T-helper 1 cell treated with Interleukin-12 subunit alpha and Interleukin-12 subunit beta and Interleukin-4 antibody, amounts not matched to agents 30 μg/mL and 1 μg/mL, for 36 hours (primary cell): ENCODE results near the gene MACROH2A1.
A peak's percentile ranks its signal among the peaks of the same experiment; 100 is the strongest.

ENCODE experiments used
- H3K27ac Mint-ChIP-seq: one replicate; pipeline ENCODE4 v1.8.0; 2021; ENCODE audit warnings: mild to moderate bottlenecking, mixed read lengths
- H3K27me3 Mint-ChIP-seq: one replicate; pipeline ENCODE4 v1.8.0; 2021; ENCODE audit warnings: low read depth, mixed read lengths
- H3K36me3 Mint-ChIP-seq: one replicate; pipeline ENCODE4 v1.8.0; 2021; ENCODE audit warnings: low read depth, mixed read lengths
- H3K4me1 Mint-ChIP-seq: one replicate; pipeline ENCODE4 v1.8.0; 2021; ENCODE audit warnings: low read depth, mixed read lengths
- H3K4me3 Mint-ChIP-seq: one replicate; pipeline ENCODE4 v1.8.0; 2021; ENCODE audit warnings: mild to moderate bottlenecking, moderate library complexity, mixed read lengths
- H3K9me3 Mint-ChIP-seq: one replicate; pipeline ENCODE4 v1.8.0; 2021; ENCODE audit warnings: mixed read lengths

Gene MACROH2A1

GRCh38 chr5:135309391-135310327 lies 89.4 kb downstream of the MACROH2A1 start:
- Mint-ChIP-seq H3K27me3 (no peaks in the 10 kb centered on the region), H3K27ac (peak overlapping the region; percentile 63), H3K36me3 (peaks cover 3% of the 10 kb centered on the region), H3K4me3 (peak overlapping the region; percentile 47), H3K4me1 (peaks cover 49% of the 10 kb centered on the region), H3K9me3 (no peaks in the 10 kb centered on the region)

DNA sequence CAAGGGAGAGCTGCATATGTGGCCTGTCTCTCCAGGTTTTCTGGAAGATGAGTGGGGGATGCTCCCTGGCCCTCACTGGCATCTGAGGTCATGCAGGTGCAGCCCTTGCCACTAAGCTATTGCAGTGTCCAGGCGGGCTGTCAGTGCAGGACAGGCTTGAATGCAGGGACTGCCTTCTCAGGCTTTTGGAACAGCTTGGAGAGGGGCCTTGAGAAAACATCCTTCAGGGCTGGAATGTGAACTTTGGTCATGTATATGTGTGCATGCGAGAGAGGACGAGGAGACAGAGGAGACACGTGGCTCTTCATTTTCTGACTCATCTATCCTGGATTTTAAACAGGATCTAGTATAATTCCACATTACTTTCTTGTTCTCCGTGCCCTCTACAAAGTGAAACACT lies 90.3 kb downstream of the MACROH2A1 start:
- no peak overlapping the region for H3K27ac Mint-ChIP-seq
- peaks cover 40% of the 10 kb centered on the region for H3K4me1 Mint-ChIP-seq
- no peaks in the 10 kb centered on the region for H3K36me3 Mint-ChIP-seq
- peaks cover 4% of the 10 kb centered on the region for H3K27me3 Mint-ChIP-seq
- H3K9me3 Mint-ChIP-seq: no peaks in the 10 kb centered on the region
- no peak overlapping the region for H3K4me3 Mint-ChIP-seq

GRCh38 chr5:135308245-135308644 lies 90.8 kb downstream of the MACROH2A1 start:
- Mint-ChIP-seq H3K36me3 (no peaks in the 10 kb centered on the region), H3K4me1 (peaks cover 35% of the 10 kb centered on the region), H3K4me3 (no peak overlapping the region), H3K27ac (no peak overlapping the region), H3K27me3 (peaks cover 9% of the 10 kb centered on the region), H3K9me3 (no peaks in the 10 kb centered on the region)

GRCh38 chr5:135307143-135307903 lies 91.7 kb downstream of the MACROH2A1 start:
- Mint-ChIP-seq H3K4me1 (peaks cover 28% of the 10 kb centered on the region), H3K27me3 (peaks cover 15% of the 10 kb centered on the region), H3K4me3 (no peak overlapping the region), H3K9me3 (no peaks in the 10 kb centered on the region), H3K27ac (no peak overlapping the region), H3K36me3 (no peaks in the 10 kb centered on the region)

- no peak overlapping the region for H3K27ac Mint-ChIP-seq
- H3K4me1 Mint-ChIP-seq: peaks cover 26% of the 10 kb centered on the region
- peaks cover 19% of the 10 kb centered on the region for H3K27me3 Mint-ChIP-seq
These were observed 92.5 kb downstream of the MACROH2A1 start for GRCh38 chr5:135306557-135306956.

GRCh38 chr5:135304352-135305221 lies 94.4 kb downstream of the MACROH2A1 start:
- no peak overlapping the region for H3K27ac Mint-ChIP-seq
- no peaks in the 10 kb centered on the region for H3K36me3 Mint-ChIP-seq
- no peak overlapping the region for H3K4me3 Mint-ChIP-seq
- peaks cover 32% of the 10 kb centered on the region for H3K27me3 Mint-ChIP-seq
- peaks cover 9% of the 10 kb centered on the region for H3K4me1 Mint-ChIP-seq
- H3K9me3 Mint-ChIP-seq: no peaks in the 10 kb centered on the region

More at GRCh38 chr5:135306557-135306956, 92.5 kb downstream of the MACROH2A1 start:
- no peaks in the 10 kb centered on the region for H3K36me3 Mint-ChIP-seq
- H3K9me3 Mint-ChIP-seq: no peaks in the 10 kb centered on the region
- no peak overlapping the region for H3K4me3 Mint-ChIP-seq

DNA sequence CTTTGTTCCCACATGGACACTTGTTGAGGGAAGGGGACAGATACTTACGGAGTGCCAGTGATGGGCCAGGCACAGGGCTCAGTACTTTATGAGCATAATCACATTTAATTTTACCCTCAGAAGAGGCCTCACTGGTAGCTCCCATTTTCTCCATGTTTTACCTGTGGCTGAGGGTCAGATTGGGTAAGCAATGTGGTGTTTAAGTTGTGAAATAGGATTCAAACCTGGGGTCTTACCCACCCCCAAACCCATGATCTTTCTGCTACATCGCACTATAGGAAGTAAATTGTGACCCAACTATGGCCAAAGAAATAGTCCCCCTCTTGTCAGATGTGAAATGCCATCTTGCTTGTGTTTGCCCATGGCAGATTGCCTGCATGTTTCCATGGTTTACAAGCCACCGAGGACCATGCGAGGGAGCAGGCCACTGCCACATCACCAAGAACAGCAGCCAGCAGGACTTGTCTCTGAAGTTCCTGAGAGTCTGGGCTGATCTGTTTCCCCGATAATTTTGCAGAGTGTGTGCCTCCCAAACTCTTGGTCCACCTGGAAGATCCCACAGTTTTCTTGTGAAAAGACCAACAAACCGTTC lies 95.4 kb downstream of the MACROH2A1 start:
- Mint-ChIP-seq H3K27ac (no peak overlapping the region), H3K36me3 (no peaks in the 10 kb centered on the region), H3K4me1 (peaks cover under 1% of the 10 kb centered on the region), H3K9me3 (no peaks in the 10 kb centered on the region), H3K27me3 (peaks cover 38% of the 10 kb centered on the region), H3K4me3 (no peak overlapping the region)

GRCh38 chr5:135296900-135297816 lies 101.9 kb downstream of the MACROH2A1 start:
- H3K27ac Mint-ChIP-seq: no peak overlapping the region
- no peak overlapping the region for H3K4me3 Mint-ChIP-seq
- H3K4me1 Mint-ChIP-seq: no peaks in the 10 kb centered on the region
- peaks cover 57% of the 10 kb centered on the region for H3K27me3 Mint-ChIP-seq
- H3K9me3 Mint-ChIP-seq: no peaks in the 10 kb centered on the region
- no peaks in the 10 kb centered on the region for H3K36me3 Mint-ChIP-seq

DNA sequence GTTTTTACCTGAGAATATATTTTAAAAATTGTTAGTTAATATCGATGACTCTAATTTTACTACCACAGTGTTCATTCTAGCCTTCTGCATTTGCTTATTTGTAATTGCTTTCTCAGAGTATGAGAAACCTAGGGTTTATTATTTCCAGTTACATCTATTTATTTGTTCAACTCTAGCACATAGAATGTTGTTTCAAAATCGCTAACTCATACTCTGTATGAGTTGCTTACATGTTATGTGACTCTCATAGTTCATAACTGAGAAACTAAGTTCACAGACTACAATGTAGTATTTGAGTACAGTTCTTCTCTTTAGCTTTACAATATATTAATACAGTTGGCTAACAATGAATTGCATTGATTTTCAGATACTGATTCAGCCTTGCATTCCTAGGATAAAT lies 103.2 kb downstream of the MACROH2A1 start:
- no peaks in the 10 kb centered on the region for H3K36me3 Mint-ChIP-seq
- no peak overlapping the region for H3K27ac Mint-ChIP-seq
- H3K27me3 Mint-ChIP-seq: peaks cover 56% of the 10 kb centered on the region
- no peaks in the 10 kb centered on the region for H3K9me3 Mint-ChIP-seq
- no peaks in the 10 kb centered on the region for H3K4me1 Mint-ChIP-seq
- no peak overlapping the region for H3K4me3 Mint-ChIP-seq

GRCh38 chr5:135294793-135295192 lies 104.2 kb downstream of the MACROH2A1 start:
- Mint-ChIP-seq H3K4me1 (no peaks in the 10 kb centered on the region), H3K9me3 (no peaks in the 10 kb centered on the region), H3K27me3 (peaks cover 57% of the 10 kb centered on the region), H3K36me3 (no peaks in the 10 kb centered on the region), H3K27ac (no peak overlapping the region), H3K4me3 (no peak overlapping the region)

DNA sequence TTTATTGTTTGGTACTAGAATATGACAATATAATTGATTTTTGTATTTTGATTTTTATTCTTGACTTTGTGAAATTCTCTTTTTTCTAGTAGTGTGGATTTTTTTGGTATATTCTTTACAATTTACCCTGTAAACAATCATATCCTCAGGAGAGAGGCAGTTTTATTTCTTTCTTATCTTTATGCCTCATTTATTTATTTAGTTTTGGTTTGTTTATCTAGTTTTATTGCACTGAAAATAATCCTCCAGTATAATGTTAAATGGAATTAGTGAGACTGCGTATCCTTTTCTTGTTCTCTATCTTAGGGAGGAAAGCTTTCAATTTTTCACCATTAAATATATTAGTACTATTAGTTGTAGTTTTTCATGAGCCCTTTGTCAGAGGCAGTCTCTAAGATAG lies 109.4 kb downstream of the MACROH2A1 start:
- H3K9me3 Mint-ChIP-seq: no peaks in the 10 kb centered on the region
- no peak overlapping the region for H3K4me3 Mint-ChIP-seq
- peaks cover 69% of the 10 kb centered on the region for H3K27me3 Mint-ChIP-seq
- no peak overlapping the region for H3K27ac Mint-ChIP-seq
- H3K36me3 Mint-ChIP-seq: no peaks in the 10 kb centered on the region
- H3K4me1 Mint-ChIP-seq: no peaks in the 10 kb centered on the region

DNA sequence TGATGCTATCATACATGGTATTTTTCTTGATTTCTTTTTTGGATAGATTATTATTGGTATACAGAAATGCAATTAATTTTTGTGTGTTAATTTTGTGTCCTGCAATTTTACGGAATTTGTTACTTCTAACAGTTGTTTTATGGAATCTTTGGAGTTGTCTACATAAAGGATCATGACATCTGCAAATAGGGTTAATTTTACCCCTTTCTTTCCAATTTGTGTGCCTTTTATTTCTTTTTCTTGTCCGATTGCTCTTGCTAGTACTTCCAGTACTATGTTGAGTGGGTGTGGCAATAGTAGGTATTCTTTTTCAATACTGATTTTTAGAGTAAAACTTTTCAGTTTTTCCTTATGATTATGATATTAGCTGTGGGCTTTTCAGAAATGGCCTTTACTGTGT lies 111.5 kb downstream of the MACROH2A1 start:
- Mint-ChIP-seq H3K4me1 (no peaks in the 10 kb centered on the region), H3K36me3 (no peaks in the 10 kb centered on the region), H3K27me3 (peaks cover 70% of the 10 kb centered on the region), H3K4me3 (no peak overlapping the region), H3K27ac (no peak overlapping the region), H3K9me3 (no peaks in the 10 kb centered on the region)
